Subcutaneous adipose tissue (tissue), 4 donors: ENCODE results near the gene PSMA3. TPM values are rescaled to one million over a fixed set of nuclear protein-coding genes. Genes with fewer than 3 reads are reported as not detected.

Source experiments
- CTCF ChIP-seq: fragments of 450-650 bp; IDR thresholded peaks from one replicate; pipeline ENCODE4 v1.5.1; 2016; ENCODE audit warnings: low read depth, mild to moderate bottlenecking, control low read depth, antibody characterized with exemption, moderate library complexity
- total RNA-seq, 4 donors: library from RNA; depleted of rRNA; stranded (reverse); fragments of >200 nt; gene quantifications; one replicate each; pipeline ENCODE4 v1.1.0, GENCODE V29; 2016

PSMA3 gene
- total RNA-seq, 4 donors from 2014 or later, result 92.3 to 212 (median 95.7) TPM

GRCh38 chr14:58297412-58297761, 52.7 kb downstream of the PSMA3 start:
- TF ChIP-seq CTCF, result no peak

GRCh38 chr14:58297762-58298476, 53.3 kb downstream of the PSMA3 start:
- no peak for TF ChIP-seq CTCF

- no peak for TF ChIP-seq CTCF
These were observed 54.1 kb downstream of the PSMA3 start, which contains the start of gene ARID4A for GRCh38 chr14:58298477-58299400. Gene ARID4A, plus strand, starts transcription at chr14:58298555. Its CDS starts 1,300 bp downstream, at chr14:58299855.

- no peak for TF ChIP-seq CTCF
These were observed 55.0 kb downstream of the PSMA3 start for GRCh38 chr14:58299401-58300330.

GRCh38 chr14:58301416-58301815, 56.8 kb downstream of the PSMA3 start:
- TF ChIP-seq CTCF, result no peak

- no peak for TF ChIP-seq CTCF
These were observed 61.1 kb downstream of the PSMA3 start for GRCh38 chr14:58305730-58306129.
